SK-N-MC (cell line): ENCODE measurements around the gene CACHD1.

Experiments
- EZH2 ChIP-seq: fragments of 200-600 bp; sonication (generic); IDR thresholded peaks from one replicate; pipeline ENCODE4 v1.6.1; 2017; ENCODE audit warnings: antibody characterized with exemption
- POLR2AphosphoS5 ChIP-seq: IDR thresholded peaks from 2 replicates; pipeline ENCODE4 v1.6.1; 2012; ENCODE audit warnings: mild to moderate bottlenecking, low read depth, low read length, borderline replicate concordance

DNA sequence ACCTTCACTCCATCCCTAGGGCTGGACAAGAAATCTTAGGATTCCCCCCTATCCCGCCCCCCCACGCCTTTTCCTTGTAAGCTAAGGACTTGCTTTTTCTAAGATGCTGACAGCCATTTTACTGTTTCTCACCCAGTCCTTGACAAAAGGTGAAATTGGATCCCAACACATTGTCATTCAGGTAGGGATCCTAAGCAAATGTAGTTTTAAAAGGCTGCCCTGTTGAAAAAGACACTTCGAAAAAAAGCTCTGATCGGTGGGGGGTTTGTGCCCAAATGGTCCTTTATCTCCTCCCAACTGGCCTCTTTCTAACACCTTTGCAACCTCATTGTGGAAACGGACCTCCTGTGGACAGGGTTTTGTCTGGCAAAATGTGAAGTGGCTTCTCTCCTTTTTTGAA, 2.9 kb downstream of the CACHD1 start:
- TF ChIP-seq EZH2 (no peak), POLR2AphosphoS5 (no peak)
